Right atrium auricular region (tissue), 2 donors: ENCODE data around the gene FBXO31. TPM values are rescaled to one million over a fixed set of nuclear protein-coding genes. Genes with fewer than 3 reads are reported as not detected.

Experiments
- DNase-seq: peaks from one replicate; pipeline ENCODE4 v3.0.0-alpha.2; 2019; ENCODE audit warnings: low spot score
- H3K27ac ChIP-seq, 2 donors: fragments of 200-600 bp; sonication (generic); 1 replicate in 1 of 2; 2 replicates in 1 of 2; pipeline ENCODE4 v1.5.1; 2016 to 2019
- H3K27me3 ChIP-seq, 2 donors: fragments of 200-600 bp; sonication (generic); one replicate each; pipeline versions ENCODE4 v1.5.1 to v1.6.0; 2017 to 2019
- H3K36me3 ChIP-seq: fragments of 200-600 bp; sonication (generic); one replicate; pipeline ENCODE4 v1.5.1; 2016
- H3K4me1 ChIP-seq, 2 donors: fragments of 200-600 bp; sonication (generic); one replicate each; pipeline versions ENCODE4 v1.5.1 to v1.6.0; 2017 to 2019
- H3K4me3 ChIP-seq, 2 donors: fragments of 200-600 bp; sonication (generic); 1 replicate in 1 of 2; 2 replicates in 1 of 2; pipeline ENCODE4 v1.5.1; 2017 to 2019; ENCODE audit warnings: mild to moderate bottlenecking in 1 of 2, moderate library complexity in 1 of 2
- H3K9me3 ChIP-seq, 2 donors: fragments of 200-600 bp; sonication (generic); one replicate each; pipeline ENCODE4 v1.5.1; 2019
- CTCF ChIP-seq, 2 donors: fragments of 200-600 bp; sonication (generic); IDR thresholded peaks; one replicate each; pipeline ENCODE4 v1.5.1; 2019; ENCODE audit warnings: antibody characterized with exemption in 2 of 2
- total RNA-seq, 2 donors: library from RNA; depleted of rRNA; stranded (reverse); fragments of >200 nt; gene quantifications; one replicate each; pipeline ENCODE4 v1.1.0, GENCODE V29; 2016

FBXO31 gene
- total RNA-seq, 2 donors from 2014 or later, result 39.3 to 53.1 TPM

GRCh38 chr16:87346517-87347060, 37.0 kb downstream of the FBXO31 start:
- DNase-seq, result no peak
- Histone ChIP-seq H3K9me3 (no peaks in the 10 kb centered on the region), H3K4me3 (no peak overlapping the region), H3K27me3 (no peaks in the 10 kb centered on the region), H3K4me1 (peaks cover 0 to 37% of the 10 kb centered on the region in 2 donors), H3K36me3 (peaks cover 45% of the 10 kb centered on the region), H3K27ac (peak overlapping the region in 1 of 2 donors; percentile 68)
- no peak for TF ChIP-seq CTCF (IDR thresholded peaks at IDR 0.05)

DNA sequence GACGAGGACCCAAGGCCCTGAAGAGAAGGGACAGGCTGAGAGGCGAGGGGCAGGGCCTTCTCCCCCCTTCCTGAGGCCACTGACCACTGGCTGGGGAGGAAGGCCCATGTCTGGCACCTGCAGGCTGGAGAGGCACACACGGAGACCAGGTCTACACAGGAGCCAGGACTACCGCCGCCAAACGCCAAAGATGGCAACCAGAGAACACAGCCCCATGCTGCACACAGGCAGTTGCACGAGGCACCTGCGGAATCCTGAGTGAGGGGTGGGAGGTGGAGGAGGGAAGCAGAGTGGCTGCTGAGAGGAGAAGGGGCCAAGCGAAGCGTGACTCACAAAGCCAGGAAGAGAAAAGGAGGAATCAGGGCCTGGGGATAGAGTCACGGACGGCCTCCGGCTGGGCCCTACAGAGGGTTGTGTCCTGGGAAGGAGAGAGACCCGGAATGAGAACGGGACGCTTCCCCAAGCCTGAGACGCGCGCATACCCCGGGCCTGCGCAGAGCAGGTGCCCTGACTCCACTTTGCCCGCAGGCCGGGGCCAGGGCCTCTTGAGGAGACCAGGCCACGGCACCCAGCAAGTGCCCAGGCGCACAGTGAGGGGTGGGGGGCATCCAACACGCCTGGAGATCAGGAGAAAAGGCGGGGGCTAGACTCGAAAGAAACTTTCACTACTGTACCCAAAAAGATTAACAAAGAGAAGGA, 37.7 kb downstream of the FBXO31 start:
- no peak for TF ChIP-seq CTCF (IDR thresholded peaks at IDR 0.05)
- DNase-seq, result no peak
- peaks cover 52% of the 10 kb centered on the region for H3K36me3 ChIP-seq
- no peaks in the 10 kb centered on the region for H3K27me3 ChIP-seq
- peaks cover 0 to 31% of the 10 kb centered on the region in 2 donors for H3K4me1 ChIP-seq
- no peaks in the 10 kb centered on the region for H3K9me3 ChIP-seq
- no peak overlapping the region for H3K4me3 ChIP-seq
- H3K27ac ChIP-seq, result peak overlapping the region; percentile 68 to 78

DNA sequence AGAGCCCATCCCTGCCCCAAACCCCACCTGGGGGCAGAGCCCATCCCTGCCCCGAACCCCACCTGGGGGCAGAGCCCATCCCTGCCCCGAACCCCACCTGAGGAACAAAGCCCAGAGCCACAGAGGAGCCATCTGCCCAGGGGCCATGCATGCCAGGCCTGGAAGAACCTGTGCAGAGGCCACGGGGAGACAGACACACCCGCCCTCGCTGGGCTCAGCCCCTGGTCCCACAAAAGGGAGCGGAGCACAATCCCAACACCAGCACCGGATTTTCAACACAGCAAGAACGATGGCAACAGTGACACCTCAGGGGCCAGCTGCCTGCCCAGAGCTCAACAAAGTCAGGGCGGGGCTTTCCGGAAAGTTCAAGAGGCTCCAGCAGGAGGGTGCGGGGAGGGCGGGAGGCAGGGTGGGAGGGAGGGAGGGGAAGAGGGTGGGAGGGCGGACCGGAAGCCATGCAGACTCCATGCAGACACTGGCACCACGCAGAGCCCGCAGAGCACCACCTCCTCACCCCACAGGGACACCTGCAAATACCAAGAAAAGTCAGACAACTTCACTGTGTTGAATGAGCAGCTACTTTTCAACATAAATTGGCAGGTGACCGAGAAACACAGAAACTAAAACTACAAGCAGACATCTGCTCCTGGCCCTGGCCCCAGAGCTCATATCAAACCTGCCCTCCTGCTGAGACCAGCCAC, 38.5 kb downstream of the FBXO31 start:
- Histone ChIP-seq H3K4me3 (no peak overlapping the region), H3K27me3 (no peaks in the 10 kb centered on the region), H3K4me1 (peaks cover 0 to 23% of the 10 kb centered on the region in 2 donors), H3K27ac (peak overlapping the region; percentile 71 to 78), H3K36me3 (peaks cover 58% of the 10 kb centered on the region), H3K9me3 (no peaks in the 10 kb centered on the region)
- no peak for TF ChIP-seq CTCF (IDR thresholded peaks at IDR 0.05)
- peak; percentile 63 for DNase-seq

GRCh38 chr16:87344165-87344930, 39.2 kb downstream of the FBXO31 start:
- Histone ChIP-seq H3K9me3 (no peaks in the 10 kb centered on the region), H3K4me1 (peaks cover 0 to 23% of the 10 kb centered on the region in 2 donors), H3K27ac (peak overlapping the region; percentile 71 to 78), H3K27me3 (no peaks in the 10 kb centered on the region), H3K36me3 (peaks cover 65% of the 10 kb centered on the region), H3K4me3 (no peak overlapping the region)
- DNase-seq, result no peak
- TF ChIP-seq CTCF (IDR thresholded peaks at IDR 0.05), result no peak

GRCh38 chr16:87343753-87344050, 39.9 kb downstream of the FBXO31 start:
- H3K4me1 ChIP-seq, result peaks cover 0 to 23% of the 10 kb centered on the region in 2 donors
- H3K4me3 ChIP-seq, result no peak overlapping the region
- DNase-seq, result no peak
- peaks cover 69% of the 10 kb centered on the region for H3K36me3 ChIP-seq
- no peak overlapping the region for H3K27ac ChIP-seq
- no peak for TF ChIP-seq CTCF (IDR thresholded peaks at IDR 0.05)
- H3K9me3 ChIP-seq, result no peaks in the 10 kb centered on the region
- no peaks in the 10 kb centered on the region for H3K27me3 ChIP-seq
